ENCODE measurements around the gene NHSL2.
"Not testable (repeated sequence)": the region's sequence is repeated elsewhere in the genome, so short reads cannot be mapped to it uniquely, and the experiment has no call there.

The NHSL2 gene

GRCh38 chrX:71910643-71910985 lies at the start of gene NHSL2:
Gene NHSL2, plus strand, starts transcription at chrX:71910845.
- no peak for DNase-seq (ENCODE audit: low read depth)

- no peak for DNase-seq (ENCODE audit: low read depth)
These were observed 43.0 kb upstream of the NHSL2 start for GRCh38 chrX:71867680-71868079.

DNA sequence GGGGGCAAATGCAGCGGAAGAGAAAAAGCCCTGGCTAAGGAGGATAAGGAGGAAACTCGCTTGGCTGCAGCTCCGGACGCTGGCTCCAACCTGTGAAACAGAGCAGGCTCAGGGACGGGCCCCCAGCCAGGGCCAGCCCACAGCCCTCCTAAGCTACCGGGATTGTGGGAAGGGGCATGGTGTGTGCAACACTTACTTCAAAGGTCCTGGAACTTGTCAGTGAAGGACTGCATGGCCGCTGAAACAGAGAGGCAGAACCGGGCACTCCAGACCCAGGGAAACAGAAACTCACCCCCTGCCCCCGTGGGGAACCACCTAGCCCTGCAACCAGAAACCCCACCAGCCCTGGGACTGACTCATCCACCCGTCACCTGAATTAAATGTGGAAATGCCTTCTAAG lies 41.1 kb upstream of the NHSL2 start:
- DNase-seq (ENCODE audit: low read depth): not testable (repeated sequence)

DNA sequence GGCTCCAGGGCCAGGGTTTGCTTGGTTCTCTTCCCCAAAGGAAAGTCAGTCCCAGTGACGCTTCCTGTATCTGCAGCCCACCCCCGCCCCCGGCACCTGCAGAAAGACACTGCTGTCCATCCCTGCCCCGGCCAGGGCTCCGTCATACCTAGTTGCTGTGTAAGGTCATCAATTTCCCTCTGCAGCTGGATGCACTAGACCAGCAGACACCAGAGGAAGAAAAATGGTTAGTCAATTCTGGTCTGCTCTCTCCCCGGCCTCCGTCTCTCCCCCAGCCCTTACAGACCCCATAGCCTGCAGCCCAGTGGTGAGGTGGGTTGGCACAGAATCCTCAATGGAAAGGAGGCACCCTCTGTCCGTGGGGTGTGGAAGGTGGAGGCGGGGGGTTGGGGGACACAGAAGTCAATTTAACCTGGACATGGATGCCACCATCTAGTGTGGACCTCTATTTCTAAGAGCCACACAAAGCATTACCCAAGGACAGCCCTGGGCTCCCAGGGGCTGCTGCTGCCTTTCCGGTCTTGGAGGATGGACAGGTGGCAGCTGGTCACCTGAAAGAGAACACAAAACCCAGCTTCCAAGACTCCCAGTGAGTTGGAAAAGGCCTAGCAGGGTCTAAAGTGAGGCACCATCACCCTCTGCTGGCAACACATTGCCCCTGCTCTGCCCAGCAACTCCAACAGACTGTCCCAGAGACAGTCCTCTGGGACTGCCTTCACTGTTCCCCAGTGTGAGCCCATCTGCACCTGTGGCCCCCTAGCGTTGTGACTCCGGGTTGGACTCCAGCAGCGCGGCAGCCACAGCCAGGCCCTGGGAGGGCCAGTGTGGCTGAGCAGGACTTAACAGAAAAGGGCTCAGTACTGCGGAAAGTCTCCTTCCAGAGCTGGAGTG lies 40.2 kb upstream of the NHSL2 start:
- no peak for DNase-seq (ENCODE audit: low read depth)

GRCh38 chrX:71871367-71871766 lies 39.3 kb upstream of the NHSL2 start:
- no peak for DNase-seq (ENCODE audit: low read depth)

GRCh38 chrX:71872542-71873458 lies 37.8 kb upstream of the NHSL2 start:
- DNase-seq (ENCODE audit: low read depth): no peak

GRCh38 chrX:71873459-71873833 lies 37.2 kb upstream of the NHSL2 start:
- no peak for DNase-seq (ENCODE audit: low read depth)

DNA sequence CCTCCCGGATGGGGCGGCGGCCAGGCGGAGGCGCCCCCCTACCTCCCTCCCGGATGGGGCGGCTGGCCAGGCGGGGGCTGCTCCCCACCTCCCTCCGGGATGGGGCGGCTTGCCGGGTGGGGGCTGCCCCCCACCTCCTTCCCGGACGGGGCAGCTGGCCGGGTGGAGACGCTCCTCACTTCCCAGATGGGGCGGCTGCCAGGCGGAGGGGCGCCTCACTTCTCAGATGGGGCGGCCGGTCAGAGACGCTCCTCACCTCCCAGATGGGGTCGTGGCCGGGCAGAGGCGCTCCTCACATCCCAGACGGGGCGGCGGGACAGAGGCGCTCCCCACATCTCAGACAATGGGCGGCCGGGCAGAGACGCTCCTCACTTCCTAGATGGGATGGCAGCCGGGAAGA lies 33.8 kb upstream of the NHSL2 start:
- DNase-seq (ENCODE audit: low read depth): not testable (repeated sequence)

DNA sequence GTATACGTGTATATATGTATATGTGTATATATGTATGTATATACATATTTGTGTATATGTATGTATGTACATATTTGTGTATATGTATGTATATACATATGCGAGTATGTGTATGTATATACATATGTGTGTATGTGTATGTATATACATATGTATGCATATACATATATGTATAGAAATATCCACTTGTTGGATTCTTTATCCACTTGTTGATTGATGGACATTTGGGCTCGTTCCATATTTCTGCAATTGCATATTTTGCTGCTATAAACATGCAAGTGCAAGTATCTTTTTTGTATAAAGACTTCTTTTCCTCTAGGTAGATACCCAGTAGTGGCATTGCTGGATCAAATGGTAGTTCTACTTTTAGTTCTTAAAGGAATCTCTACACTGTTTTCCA lies 25.5 kb upstream of the NHSL2 start:
- DNase-seq (ENCODE audit: low read depth): no peak

GRCh38 chrX:71895607-71896006 lies 15.0 kb upstream of the NHSL2 start:
- no peak for DNase-seq (ENCODE audit: low read depth)

GRCh38 chrX:71906144-71906543 lies 4.5 kb upstream of the NHSL2 start:
- no peak for DNase-seq (ENCODE audit: low read depth)

GRCh38 chrX:71908387-71908786 lies 2.3 kb upstream of the NHSL2 start:
- no peak for DNase-seq (ENCODE audit: low read depth)

GRCh38 chrX:71909956-71910355 lies 689 bp upstream of the NHSL2 start:
- no peak for DNase-seq (ENCODE audit: low read depth)

- DNase-seq (ENCODE audit: low read depth): no peak
These were observed 513 bp downstream of the NHSL2 start for GRCh38 chrX:71910986-71911730.

GRCh38 chrX:71911731-71912050 lies 1.0 kb downstream of the NHSL2 start:
- no peak for DNase-seq (ENCODE audit: low read depth)

- DNase-seq (ENCODE audit: low read depth): no peak
These were observed 1.5 kb downstream of the NHSL2 start for GRCh38 chrX:71912156-71912555.

DNA sequence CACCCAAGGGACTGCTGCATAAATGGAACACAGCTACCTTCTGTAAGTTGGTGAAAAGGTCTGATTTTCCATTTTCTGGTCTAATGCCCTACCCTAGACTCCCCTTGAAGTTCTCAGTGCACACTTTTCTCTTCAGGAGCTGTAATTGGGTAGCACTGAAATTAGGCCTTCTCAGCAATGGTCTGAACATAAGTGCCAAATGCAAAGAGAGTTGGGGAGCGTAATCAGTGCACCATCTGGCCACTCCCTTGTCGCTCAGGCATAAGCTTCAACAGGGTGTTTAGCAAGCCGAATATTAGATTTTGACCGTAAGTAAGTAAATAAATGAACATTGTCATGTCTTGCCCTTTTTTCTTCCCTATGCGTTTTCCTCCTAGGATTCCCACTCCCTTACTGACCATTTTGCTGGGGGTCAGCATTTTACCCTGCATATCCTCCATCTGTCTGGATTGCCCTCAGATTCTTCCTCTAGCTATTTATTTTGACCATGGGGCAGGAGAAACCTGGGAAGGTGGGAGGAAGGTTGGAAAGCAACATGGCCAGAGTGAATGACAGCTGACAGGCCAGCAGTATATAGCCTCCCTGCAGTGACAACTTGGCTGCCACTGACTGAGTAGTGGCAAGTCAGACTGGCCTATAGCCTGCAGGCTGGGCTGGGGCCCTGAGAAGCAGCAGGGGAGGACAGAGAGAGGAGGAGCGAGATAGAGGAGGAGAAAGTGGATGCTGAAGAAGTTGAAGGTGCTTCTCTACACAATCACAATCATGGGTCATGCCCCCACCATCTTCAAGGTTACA lies 2.7 kb downstream of the NHSL2 start:
- no peak for DNase-seq (ENCODE audit: low read depth)

DNA sequence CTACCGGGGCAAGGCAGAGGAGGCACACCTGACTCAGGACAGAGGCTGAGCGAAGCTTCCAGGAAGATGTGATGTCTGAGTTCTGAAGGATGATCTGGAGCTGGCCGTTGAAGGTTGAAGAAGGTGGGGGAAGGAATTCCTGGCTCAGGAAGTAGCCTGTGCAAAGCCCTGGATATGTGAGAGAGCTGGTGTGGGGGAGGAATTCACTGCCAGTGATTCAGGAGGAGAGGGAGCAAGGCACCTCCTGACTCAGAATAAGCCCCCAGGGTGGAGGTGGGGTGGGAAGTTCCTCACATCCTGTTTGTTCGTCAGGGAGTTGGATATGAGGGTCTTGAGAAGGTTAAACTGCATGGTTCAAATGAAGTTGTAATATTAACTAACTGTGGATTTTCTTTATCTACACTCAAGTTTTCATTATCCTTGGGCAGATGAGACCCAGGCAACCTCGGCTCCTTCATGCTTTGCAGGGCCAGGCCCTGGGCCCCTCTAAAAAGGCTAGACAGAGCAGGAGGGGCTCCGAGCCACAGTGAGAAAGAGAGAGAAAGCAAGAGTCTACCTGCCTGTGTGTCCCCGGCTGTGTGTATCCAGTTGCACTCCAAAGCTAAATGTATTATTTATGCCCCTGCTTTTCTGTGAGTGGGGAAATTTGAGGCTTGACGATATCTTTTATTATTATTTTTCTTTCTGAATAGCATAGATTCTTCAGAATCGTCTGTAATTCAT lies 7.1 kb downstream of the NHSL2 start:
- no peak for DNase-seq (ENCODE audit: low read depth)

GRCh38 chrX:71919431-71919830 lies 8.8 kb downstream of the NHSL2 start:
- no peak for DNase-seq (ENCODE audit: low read depth)

DNA sequence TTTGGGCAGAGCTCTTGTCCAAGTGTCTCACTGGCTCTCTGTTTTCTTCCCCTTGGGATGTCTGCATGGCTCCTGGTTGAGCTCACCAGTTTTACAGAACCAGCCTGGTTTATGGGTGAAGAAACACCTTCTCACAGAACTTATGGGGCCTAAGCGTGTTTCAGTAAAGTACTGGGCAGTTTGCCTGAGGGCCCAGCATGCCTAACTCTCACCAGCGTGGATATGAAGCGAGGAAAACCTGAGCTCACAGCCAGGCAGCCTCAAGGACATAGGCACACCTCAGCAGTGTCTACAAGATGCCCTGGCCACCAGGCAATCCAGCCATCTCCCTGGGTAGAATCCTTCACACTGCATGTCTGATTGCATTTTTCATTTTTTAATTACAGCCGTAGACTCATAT lies 9.2 kb downstream of the NHSL2 start:
- no peak for DNase-seq (ENCODE audit: low read depth)

DNA sequence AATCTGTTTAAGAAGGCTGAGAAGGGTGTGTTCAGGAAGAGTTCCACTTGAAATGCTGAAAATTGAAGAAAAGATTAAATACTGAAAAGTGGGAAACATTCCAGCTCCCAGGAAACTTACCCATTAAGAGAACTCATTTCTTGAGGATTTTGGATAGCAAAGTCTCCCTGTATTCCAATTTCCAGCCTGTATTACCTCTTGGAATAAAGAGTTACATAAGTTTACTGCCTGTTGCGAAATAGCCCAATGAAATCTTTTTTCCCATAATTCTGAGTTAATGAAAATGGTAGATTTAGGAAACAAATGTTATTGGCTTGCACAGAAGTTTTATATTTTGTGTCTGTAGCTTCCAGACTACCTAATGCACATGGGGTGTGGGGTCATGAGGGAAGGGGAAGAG lies 12.0 kb downstream of the NHSL2 start:
- DNase-seq (ENCODE audit: low read depth): no peak

Data from T-helper 22 cell (primary cell).